GM15510 (cell line): ENCODE results near the gene SLC24A3.

Experiments
- POLR2A ChIP-seq: IDR thresholded peaks from 3 replicates; pipeline ENCODE4 v1.6.1; 2011; ENCODE audit warnings: borderline replicate concordance; ENCODE audit not compliant: insufficient read length; ENCODE audit errors: extremely low read depth

The SLC24A3 gene

GRCh38 chr20:19590382-19590781 is 377.9 kb downstream of the SLC24A3 start:
- no peak for TF ChIP-seq POLR2A

GRCh38 chr20:19593762-19594161 is 381.3 kb downstream of the SLC24A3 start:
- no peak for TF ChIP-seq POLR2A

GRCh38 chr20:19594896-19595295 is 382.5 kb downstream of the SLC24A3 start:
- TF ChIP-seq POLR2A: no peak

GRCh38 chr20:19598117-19598850 is 385.8 kb downstream of the SLC24A3 start:
- no peak for TF ChIP-seq POLR2A

GRCh38 chr20:19599200-19599599 is 386.8 kb downstream of the SLC24A3 start:
- TF ChIP-seq POLR2A: no peak

GRCh38 chr20:19600042-19600441 is 387.6 kb downstream of the SLC24A3 start:
- no peak for TF ChIP-seq POLR2A

GRCh38 chr20:19601126-19601810 is 388.8 kb downstream of the SLC24A3 start:
- TF ChIP-seq POLR2A: no peak

- no peak for TF ChIP-seq POLR2A
Observed at GRCh38 chr20:19602675-19603375, 390.4 kb downstream of the SLC24A3 start.

GRCh38 chr20:19603376-19603750 is 390.9 kb downstream of the SLC24A3 start:
- no peak for TF ChIP-seq POLR2A

- TF ChIP-seq POLR2A: no peak
Observed at GRCh38 chr20:19605786-19606485, 393.5 kb downstream of the SLC24A3 start.

GRCh38 chr20:19609642-19610223 is 397.3 kb downstream of the SLC24A3 start:
- no peak for TF ChIP-seq POLR2A

GRCh38 chr20:19615629-19616028 is 403.2 kb downstream of the SLC24A3 start:
- TF ChIP-seq POLR2A: no peak

GRCh38 chr20:19616081-19616480 is 403.6 kb downstream of the SLC24A3 start:
- TF ChIP-seq POLR2A: no peak

GRCh38 chr20:19616620-19617019 is 404.2 kb downstream of the SLC24A3 start:
- no peak for TF ChIP-seq POLR2A

GRCh38 chr20:19617256-19617655 is 404.8 kb downstream of the SLC24A3 start:
- no peak for TF ChIP-seq POLR2A
